D721Med (cell line): ENCODE measurements around the gene VPREB1.
"Not testable (repeated sequence)": the region's sequence is repeated elsewhere in the genome, so short reads cannot be mapped to it uniquely, and the experiment has no call there.

Experiments
- DNase-seq: peaks from one replicate; pipeline ENCODE4 v3.0.0; 2011; ENCODE audit warnings: low spot score; ENCODE audit not compliant: insufficient read length
- FAIRE-seq: peaks from 2 replicates; lab custom pipeline; 2011; peaks lifted over from hg19 to GRCh38; lab: Jason Lieb, UNC

The VPREB1 gene

DNA sequence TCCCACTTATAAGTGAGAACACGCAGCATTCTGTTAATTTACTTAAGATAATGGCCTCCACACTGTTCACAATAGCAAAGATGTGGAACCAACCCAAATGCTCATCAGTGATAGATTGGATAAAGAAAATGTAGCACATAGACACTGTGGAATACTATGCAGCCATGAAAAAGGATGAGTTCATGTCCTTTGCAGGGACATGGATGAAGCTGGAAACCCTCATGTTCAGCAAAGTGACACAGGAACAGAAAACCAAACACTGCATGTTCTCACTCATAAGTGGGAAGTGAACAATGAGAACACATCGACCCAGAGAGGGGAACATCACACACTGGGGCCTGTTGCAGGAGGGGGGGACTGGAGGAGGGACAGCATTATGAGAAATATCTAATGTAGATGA lies 15.6 kb downstream of the VPREB1 start:
- FAIRE-seq, DNase-seq: not testable (repeated sequence)

DNA sequence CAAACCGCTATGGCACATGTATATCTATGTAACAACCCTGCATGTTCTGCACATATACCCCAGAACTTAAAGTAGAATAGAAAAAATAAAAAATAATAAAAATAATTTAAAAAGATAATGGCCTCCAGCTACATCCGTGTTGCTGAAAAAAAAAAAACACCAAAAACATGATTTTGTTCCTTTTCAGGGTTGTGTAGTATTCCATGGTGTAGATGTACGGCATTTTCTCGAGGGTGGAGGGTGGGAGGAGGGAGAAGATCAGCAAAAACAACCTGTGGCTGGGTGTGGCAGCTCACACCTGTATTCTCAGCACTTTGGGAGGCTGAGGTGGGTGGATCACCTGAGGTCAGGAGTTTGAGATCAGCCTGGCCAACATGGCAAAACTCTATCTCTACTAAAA lies 16.0 kb downstream of the VPREB1 start:
- DNase-seq, FAIRE-seq: not testable (repeated sequence)

DNA sequence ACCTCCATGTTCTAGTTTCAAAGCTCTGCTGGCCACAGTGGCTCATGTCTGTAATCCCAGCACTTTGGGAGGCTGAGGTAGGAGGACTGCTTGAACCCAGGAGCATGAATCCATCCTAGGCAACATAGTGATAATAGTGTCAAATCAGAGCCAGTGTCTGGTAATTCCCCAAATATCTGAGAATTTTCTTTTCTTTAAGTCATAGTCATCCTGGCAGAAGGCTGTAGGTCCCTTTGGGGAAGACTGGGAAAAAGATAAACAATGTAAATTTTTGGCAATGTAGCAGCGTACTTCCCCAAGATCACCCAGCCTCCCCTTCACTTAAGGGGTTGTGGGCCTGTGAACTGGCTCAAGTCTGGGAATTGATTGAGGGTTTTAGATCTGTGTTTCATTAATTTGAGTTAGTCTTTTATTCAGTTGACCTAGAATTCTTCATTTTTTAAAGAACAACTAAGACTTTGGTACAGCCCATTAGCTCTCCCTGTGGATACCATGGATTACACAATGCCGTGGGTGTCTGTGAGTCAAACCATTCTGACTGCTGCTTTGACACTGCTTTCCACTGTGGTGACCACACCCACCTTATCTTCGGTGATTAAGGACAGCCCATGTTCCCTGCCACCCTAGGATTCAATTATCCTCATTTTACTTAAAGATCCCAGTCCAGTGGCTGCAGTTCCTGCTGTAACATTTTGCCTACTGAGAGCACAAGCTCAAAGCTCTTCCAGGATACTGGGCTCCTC lies 17.9 kb downstream of the VPREB1 start:
- FAIRE-seq, DNase-seq: not testable (repeated sequence)

DNA sequence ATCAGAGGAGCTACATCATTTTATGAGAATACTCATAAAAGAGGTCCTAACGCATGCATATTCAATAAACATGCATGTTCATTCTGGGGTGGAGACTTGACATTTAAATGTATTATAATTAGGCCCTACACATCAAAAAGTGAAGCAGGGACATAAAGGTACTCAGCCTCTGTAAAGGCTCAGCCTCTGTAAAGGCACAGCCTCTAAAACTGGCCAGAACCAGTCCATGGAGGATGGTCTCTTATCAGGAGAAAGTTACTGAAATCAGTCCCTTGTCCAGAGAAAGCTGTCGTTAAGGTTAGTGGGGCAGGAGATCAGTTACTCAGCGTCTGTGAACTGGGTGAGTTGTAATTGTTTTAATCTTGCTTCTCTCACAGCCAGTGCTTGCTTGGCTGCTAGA lies 19.2 kb downstream of the VPREB1 start:
- DNase-seq, FAIRE-seq: not testable (repeated sequence)

DNA sequence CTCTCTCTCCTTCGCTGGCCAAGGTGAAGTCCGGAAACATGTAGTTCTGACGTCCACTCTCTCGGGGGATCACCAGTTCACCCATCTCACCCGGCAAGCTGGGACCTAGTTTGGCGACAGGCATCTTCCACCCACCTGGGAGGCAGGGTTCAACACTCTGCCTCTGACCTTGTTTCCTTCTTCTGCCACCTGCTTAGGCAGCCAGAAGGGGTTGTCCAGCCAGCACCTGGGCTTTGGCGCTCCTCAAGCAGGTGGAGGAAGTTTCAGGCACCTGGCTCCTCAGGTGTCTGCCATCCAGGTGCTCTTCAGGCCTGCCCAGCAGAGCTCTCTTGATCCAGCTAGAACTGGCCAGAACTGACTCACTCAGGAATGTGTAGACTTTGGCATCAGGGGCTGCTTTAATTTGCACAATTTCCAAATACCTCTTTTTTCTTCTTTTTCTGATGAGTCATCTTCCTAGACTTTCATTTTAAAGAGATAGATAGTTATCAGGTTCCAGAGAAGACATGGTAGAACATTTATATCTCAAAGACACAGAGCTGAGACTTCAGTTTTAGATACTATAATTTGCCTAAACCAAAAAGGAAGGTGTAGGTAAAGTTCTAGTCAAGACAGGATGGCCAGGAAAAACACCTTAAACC lies 25.6 kb downstream of the VPREB1 start:
- DNase-seq, FAIRE-seq: not testable (repeated sequence)

DNA sequence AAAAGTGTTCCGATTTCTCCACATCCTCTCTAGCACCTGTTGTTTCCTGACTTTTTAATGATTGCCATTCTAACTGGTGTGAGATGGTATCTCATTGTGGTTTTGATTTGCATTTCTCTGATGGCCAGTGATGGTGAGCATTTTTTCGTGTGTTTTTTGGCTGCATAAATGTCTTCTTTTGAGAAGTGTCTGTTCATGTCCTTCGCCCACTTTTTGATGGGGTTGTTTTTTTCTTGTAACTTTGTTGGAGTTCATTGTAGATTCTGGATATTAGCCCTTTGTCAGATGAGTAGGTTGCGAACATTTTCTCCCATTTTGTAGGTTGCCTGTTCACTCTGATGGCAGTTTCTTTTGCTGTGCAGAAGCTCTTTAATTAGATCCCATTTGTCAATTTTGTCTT lies 32.8 kb downstream of the VPREB1 start:
- DNase-seq, FAIRE-seq: not testable (repeated sequence)

DNA sequence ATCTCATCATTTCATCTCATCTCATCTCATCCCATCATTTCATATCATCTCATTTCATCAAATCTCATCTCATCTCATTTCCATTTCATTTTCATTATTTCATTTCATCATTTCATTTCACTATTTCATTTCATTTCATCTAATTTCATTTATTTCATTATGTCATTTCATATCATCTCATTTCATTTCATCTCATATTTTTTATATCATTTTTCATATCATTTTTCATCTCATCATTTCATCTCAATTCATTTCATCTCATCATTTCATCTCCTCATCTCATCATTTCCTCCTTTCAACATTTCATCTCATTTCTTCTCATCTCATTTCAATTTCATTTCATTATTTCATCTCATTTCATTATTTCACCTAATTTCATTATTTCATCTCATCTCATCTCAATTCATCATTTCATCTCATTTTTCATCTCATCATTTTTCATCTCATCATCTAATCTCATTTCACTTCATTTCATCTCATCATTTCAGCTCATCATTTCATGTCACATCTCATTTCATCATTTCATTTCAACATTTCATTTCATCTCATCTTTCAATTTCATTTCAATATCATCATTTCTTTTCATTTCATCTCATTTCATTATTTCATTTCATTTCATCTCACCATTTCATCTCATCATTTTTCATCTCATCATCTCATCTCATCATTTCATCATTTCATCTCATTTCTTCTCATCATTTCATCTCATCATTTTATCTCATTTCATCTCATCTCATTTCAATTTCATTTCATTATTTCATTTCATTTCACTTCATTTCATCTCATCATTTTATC lies 40.6 kb downstream of the VPREB1 start:
- not testable (repeated sequence) for FAIRE-seq, DNase-seq

DNA sequence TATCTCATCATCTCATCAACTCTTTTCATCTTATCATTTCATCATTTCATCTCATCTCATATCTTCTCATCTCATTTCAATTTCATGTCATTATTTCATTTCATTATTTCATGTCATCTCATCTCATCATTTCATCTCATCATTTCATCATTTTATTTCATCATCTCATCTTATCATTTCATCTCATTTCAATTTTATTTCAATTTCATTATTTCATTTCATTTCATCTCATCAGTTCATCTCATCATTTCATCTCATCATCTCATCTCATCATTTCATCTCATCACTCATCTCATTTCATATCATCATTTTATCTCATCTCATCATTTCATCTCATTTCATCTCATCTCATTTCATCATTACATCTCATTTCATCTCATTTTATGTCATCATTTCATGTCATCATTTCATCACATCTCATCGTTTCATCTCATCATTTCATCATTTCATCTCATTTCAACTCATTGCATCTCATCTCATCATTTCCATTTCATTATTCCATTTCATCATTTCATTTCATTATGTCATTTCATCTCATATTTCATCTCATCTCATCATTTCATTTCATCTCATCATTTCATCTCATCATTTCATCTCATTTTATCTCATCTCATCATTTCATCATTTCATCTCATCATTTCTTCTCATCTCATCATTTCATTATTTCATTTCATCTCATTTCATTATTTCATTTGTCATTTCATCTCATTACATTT lies 42.0 kb downstream of the VPREB1 start:
- not testable (repeated sequence) for FAIRE-seq, DNase-seq

DNA sequence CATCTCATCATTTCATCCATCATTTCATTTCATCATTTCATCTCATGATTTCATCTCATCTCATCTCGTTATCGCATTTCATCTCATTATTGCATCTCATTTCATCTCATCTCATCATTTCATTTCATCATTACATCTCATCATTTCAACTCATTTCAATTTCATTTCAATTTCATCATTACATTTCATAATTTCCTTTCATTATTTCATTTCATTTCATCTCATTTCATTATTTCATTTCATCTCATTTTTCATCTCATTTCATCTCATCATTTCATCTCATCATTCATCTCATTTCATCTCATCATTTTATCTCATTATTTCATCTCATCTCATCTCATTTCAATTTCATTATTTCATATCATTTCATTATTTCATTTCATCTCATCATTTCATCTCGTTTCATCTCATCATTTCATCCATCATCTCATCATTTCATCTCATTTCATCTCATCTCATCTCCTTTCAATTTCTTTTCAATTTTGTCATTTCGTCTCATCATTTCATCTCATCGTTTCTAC lies 42.6 kb downstream of the VPREB1 start:
- not testable (repeated sequence) for FAIRE-seq

DNA sequence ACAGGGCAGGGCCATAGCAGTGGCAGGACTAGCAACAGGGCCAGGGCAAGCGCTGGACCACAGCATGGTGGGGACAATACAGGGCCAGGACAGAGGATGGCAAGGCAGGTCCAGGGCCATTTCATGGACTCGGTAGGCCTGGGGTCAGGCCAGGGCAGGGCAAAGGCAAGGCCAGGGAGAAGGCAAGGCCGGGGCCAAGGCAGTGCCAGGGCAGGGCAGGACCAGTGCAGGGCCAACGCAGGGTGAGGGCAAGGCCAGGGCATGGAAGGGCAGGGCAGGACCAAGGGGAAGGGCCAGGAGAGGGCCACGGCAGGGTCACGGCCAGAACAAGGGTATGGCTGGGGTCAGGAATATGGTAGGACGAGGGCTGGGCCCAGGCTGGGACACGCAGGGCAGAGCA lies 45.1 kb downstream of the VPREB1 start:
- FAIRE-seq, DNase-seq: not testable (repeated sequence)

More for the DNA sequence above, 42.6 kb downstream of the VPREB1 start:
- DNase-seq, result not testable (repeated sequence)

DNA sequence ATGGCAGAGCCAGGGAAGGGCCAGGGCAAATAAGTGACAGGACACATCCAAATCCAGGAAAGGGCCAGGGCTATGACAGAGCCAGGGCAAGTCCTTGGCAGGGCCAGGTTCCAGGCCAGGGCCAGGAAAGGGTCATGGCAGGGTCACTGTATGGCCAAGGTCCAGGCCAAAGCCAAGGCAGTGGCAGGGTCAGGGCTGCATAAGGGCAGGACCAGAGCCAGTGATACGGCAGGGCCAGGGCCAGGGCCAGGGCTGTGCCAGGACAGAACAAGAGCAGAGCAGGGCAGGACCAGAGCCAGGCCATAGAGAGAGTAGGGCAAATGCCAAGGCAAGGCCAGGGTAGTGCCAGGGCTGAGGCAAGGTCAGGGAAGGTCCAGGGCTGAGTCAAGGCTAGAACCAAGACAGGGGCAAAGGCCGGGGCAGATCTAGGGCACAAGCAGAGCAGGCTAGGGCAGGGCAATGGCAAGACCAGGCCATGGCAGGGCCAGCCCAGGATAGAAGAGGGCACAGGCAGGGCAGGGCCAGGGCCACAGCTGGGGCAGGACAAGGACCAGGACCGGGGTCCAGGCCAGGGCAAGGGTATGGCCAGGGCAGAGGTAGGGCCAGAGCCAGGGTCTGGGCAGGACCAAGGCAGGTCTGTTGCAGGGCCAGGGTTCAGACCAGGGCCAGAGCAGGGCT lies 46.7 kb downstream of the VPREB1 start:
- DNase-seq, FAIRE-seq: not testable (repeated sequence)

DNA sequence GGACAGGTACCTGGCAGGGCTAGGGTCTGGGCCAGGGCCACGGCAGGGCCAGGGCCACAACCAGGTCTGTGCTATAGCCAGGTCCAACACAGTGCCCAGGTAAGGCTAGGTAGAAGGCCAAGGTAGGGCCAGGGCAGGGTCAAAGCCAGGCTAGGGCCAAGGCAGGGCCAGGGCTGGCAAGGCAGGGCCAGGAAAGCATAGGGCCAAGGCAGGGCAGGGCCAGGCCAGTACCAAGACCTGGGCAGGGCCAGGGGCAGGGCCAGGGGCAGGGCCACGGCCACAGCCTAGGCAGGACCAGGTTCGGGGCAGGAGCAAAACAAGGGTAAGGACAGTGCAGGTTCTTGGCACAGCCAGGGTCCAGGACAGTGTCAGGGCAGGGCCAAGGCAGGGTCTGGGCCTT lies 48.1 kb downstream of the VPREB1 start:
- DNase-seq, FAIRE-seq: not testable (repeated sequence)

DNA sequence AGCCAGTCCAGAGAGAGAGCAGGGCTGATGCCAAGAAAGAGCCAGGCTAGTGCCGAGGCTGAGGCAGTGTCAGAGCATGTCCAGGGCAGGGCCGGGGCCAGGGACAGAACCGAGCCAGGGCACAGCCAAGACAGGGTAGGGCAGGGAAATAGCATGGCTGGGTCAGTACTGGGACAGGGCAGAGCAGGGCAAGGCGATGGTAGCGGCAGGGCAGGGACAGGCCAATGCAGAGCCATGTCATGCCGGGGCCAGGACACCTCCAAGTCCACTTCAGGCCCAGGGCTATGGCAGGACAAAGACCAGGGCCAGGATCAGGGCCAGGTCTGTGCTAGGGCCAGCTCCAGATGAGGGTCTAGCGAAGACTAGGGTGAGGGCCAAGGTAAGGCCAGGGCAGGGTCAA lies 48.9 kb downstream of the VPREB1 start:
- not testable (repeated sequence) for DNase-seq

DNA sequence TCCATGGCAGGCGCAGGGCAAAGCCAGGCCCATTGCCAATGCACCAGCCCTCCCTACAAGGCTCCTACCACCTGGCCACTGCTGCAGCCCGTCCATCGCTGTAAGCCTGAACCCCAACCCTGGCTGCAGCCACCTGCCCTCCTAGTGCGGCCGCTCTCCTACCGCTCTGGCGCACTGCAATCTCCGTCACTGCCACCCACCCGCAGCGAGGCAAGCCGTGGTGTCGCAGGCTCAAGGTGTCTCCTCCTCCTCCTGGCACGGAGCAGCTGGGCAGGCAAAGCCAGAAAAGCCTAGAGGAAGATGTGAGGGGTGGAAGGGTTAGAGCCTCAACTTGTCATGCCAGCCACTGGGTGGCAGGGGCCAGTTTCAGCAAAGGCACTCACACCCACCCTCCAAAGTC lies 50.1 kb downstream of the VPREB1 start:
- not testable (repeated sequence) for DNase-seq, FAIRE-seq

More for the DNA sequence above, 48.9 kb downstream of the VPREB1 start:
- not testable (repeated sequence) for FAIRE-seq
